SU-DHL-6 (cell line): ENCODE data around the gene SETD9.

Experiments
- H2AFZ ChIP-seq: fragments of 200-600 bp; sonication (generic); 2 replicates; pipeline ENCODE4 v1.6.1; 2014; ENCODE audit warnings: low read depth, mild to moderate bottlenecking, moderate library complexity, mixed read lengths, antibody characterized with exemption, low read length; ENCODE audit not compliant: severe bottlenecking
- H3F3A ChIP-seq: fragments of 200-600 bp; shearing (Covaris generic); 2 replicates; pipeline ENCODE4 v1.6.0; 2016; ENCODE audit warnings: antibody characterized with exemption, mild to moderate bottlenecking; ENCODE audit not compliant: insufficient read depth
- H3K27ac ChIP-seq: fragments of 200-600 bp; sonication (generic); 2 replicates; pipeline ENCODE4 v1.5.1; 2016; ENCODE audit warnings: low read depth, mild to moderate bottlenecking, low read length, moderate library complexity, mixed read lengths
- H3K27me3 ChIP-seq: fragments of 200-600 bp; sonication (generic), shearing (Covaris generic); 2 replicates; pipeline ENCODE4 v1.6.0; 2014; ENCODE audit warnings: mild to moderate bottlenecking, low read length
- H3K36me3 ChIP-seq: fragments of 200-600 bp; sonication (generic); 2 replicates; pipeline ENCODE4 v1.6.1; 2014; ENCODE audit warnings: mild to moderate bottlenecking, low read length, mixed read lengths
- H3K4me2 ChIP-seq: fragments of 300-600, 200-600 bp; shearing (Covaris generic), sonication (generic); 2 replicates; pipeline ENCODE4 v1.6.0; 2014; ENCODE audit warnings: low read length, low read depth, mild to moderate bottlenecking; ENCODE audit not compliant: poor library complexity, severe bottlenecking
- H3K4me3 ChIP-seq: fragments of 200-600 bp; sonication (generic); 2 replicates; pipeline ENCODE4 v1.5.1; 2014; ENCODE audit warnings: antibody characterized with exemption, low read length, mild to moderate bottlenecking, mixed read lengths; ENCODE audit not compliant: insufficient read depth, poor library complexity, severe bottlenecking
- H3K79me2 ChIP-seq: fragments of 200-600 bp; sonication (generic); 2 replicates; pipeline ENCODE4 v1.6.1; 2014; ENCODE audit warnings: mild to moderate bottlenecking, low read length, moderate library complexity; ENCODE audit not compliant: insufficient read depth
- H3K9ac ChIP-seq: fragments of 200-600 bp; sonication (generic); 2 replicates; pipeline ENCODE4 v1.7.0; 2014; ENCODE audit warnings: mild to moderate bottlenecking, low read length
- H3K9me2 ChIP-seq: fragments of 200-600 bp; sonication (generic); replicated peaks from 2 replicates; pipeline ENCODE4 v1.6.1; 2014; ENCODE audit warnings: low read length; ENCODE audit not compliant: insufficient read depth
- H3K9me3 ChIP-seq: fragments of 200-600 bp; sonication (generic); 2 replicates; pipeline ENCODE4 v1.6.1; 2014; ENCODE audit warnings: low read length, mixed read lengths; ENCODE audit not compliant: insufficient read depth
- H4K20me1 ChIP-seq: fragments of 200-600 bp; sonication (generic); 2 replicates; pipeline ENCODE4 v1.6.1; 2014; ENCODE audit warnings: low read depth, mild to moderate bottlenecking, antibody characterized with exemption, low read length, moderate library complexity, mixed read lengths
- EZH2phosphoT487 ChIP-seq: fragments of 200-600 bp; sonication (generic), shearing (Covaris generic); conservative IDR thresholded peaks from 2 replicates; pipeline ENCODE4 v1.6.1; 2018; ENCODE audit warnings: mild to moderate bottlenecking, antibody characterized with exemption, low read length, moderate library complexity, mixed read lengths
- TF ChIP-seq, protein P1 (sequence below): fragments of 200-600 bp; sonication (generic); IDR thresholded peaks from one replicate; pipeline ENCODE4 v1.5.1; 2017; ENCODE audit warnings: antibody characterized with exemption, mild to moderate bottlenecking, low read length, moderate library complexity; ENCODE audit not compliant: insufficient read depth, poor library complexity, severe bottlenecking

The SETD9 gene

DNA sequence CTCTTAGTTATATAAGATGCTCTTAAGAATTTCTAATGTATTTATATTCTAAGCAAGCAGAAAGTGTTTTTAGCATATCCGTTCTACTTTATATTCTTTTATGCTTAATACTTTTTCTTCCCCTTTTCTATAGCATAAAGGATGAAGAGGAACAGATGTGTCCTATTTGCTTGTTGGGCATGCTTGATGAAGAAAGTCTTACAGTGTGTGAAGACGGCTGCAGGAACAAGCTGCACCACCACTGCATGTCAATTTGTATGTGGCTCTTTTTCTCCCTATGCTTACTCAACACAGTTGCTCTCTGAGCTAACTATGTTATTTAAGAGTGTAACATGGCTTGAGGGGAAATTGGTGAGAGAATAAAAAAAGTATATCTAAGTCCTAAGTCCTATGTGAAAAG is 37.6 kb upstream of the SETD9 start:
- Histone ChIP-seq H3K9me3 (no peaks in the 10 kb centered on the region), H2AFZ (no peak overlapping the region), H3K27me3 (no peaks in the 10 kb centered on the region), H3K9ac (no peak overlapping the region), H3K9me2 (no peaks in the 10 kb centered on the region), H3K4me2 (no peak overlapping the region), H3K36me3 (peaks cover 22% of the 10 kb centered on the region), H4K20me1 (no peaks in the 10 kb centered on the region), H3K27ac (no peak overlapping the region), H3F3A (no peaks in the 10 kb centered on the region), H3K4me3 (no peak overlapping the region), H3K79me2 (no peaks in the 10 kb centered on the region)
- no peak for TF ChIP-seq EZH2phosphoT487
- TF ChIP-seq, protein P1, sequence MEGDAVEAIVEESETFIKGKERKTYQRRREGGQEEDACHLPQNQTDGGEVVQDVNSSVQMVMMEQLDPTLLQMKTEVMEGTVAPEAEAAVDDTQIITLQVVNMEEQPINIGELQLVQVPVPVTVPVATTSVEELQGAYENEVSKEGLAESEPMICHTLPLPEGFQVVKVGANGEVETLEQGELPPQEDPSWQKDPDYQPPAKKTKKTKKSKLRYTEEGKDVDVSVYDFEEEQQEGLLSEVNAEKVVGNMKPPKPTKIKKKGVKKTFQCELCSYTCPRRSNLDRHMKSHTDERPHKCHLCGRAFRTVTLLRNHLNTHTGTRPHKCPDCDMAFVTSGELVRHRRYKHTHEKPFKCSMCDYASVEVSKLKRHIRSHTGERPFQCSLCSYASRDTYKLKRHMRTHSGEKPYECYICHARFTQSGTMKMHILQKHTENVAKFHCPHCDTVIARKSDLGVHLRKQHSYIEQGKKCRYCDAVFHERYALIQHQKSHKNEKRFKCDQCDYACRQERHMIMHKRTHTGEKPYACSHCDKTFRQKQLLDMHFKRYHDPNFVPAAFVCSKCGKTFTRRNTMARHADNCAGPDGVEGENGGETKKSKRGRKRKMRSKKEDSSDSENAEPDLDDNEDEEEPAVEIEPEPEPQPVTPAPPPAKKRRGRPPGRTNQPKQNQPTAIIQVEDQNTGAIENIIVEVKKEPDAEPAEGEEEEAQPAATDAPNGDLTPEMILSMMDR = no peak

DNA sequence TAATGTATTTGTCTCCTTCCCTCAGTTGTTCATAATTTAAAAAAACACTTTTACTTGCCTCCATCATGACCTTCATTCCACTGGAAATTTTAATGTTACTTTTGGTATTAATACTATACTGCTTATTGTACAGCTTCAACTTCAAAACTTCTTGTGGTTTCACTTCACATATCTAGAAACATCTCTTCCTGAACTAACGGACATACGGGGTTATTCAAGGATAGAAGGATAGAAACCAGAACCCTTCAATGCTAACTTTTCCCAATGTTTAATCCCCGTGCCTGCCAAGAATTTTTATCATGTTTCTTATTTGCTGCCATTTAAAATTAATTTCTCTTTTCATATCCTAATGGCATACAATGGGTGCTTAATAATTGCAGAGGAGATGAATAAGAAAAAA is 36.3 kb upstream of the SETD9 start:
- H2AFZ ChIP-seq = no peak overlapping the region
- H3K9me3 ChIP-seq = no peaks in the 10 kb centered on the region
- no peaks in the 10 kb centered on the region for H3K27me3 ChIP-seq
- TF ChIP-seq EZH2phosphoT487 = no peak
- TF ChIP-seq, protein P1 = no peak
- H3F3A ChIP-seq = no peaks in the 10 kb centered on the region
- no peak overlapping the region for H3K4me2 ChIP-seq
- no peak overlapping the region for H3K27ac ChIP-seq
- no peak overlapping the region for H3K4me3 ChIP-seq
- no peaks in the 10 kb centered on the region for H4K20me1 ChIP-seq
- no peaks in the 10 kb centered on the region for H3K9me2 ChIP-seq
- no peak overlapping the region for H3K9ac ChIP-seq
- peaks cover 22% of the 10 kb centered on the region for H3K36me3 ChIP-seq
- no peaks in the 10 kb centered on the region for H3K79me2 ChIP-seq

DNA sequence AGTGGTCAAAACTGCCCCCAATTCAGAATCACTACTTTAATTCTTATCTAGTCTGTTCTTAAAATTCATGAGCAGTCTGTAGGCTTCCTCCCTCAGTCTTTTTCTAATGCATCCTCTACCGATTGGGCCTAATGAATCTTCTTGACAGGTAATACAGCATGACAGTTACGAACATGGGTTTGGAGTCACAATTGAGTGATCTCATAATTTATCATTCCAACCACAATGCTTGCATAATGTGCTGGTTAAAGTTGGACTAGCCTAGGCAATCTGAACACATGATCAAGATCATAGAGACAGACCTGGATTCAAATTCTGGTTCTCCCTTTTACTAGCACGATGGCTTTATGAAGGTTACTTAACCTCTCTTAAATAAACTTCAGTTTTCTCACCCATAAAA is 33.1 kb upstream of the SETD9 start:
- no peaks in the 10 kb centered on the region for H4K20me1 ChIP-seq
- H3K27ac ChIP-seq = no peak overlapping the region
- no peaks in the 10 kb centered on the region for H3K27me3 ChIP-seq
- H3K4me2 ChIP-seq = no peak overlapping the region
- no peak for TF ChIP-seq EZH2phosphoT487
- TF ChIP-seq, protein P1 = no peak
- no peak overlapping the region for H3K4me3 ChIP-seq
- H2AFZ ChIP-seq = no peak overlapping the region
- no peaks in the 10 kb centered on the region for H3K79me2 ChIP-seq
- peaks cover 29% of the 10 kb centered on the region for H3K36me3 ChIP-seq
- no peaks in the 10 kb centered on the region for H3K9me2 ChIP-seq
- no peaks in the 10 kb centered on the region for H3F3A ChIP-seq
- H3K9me3 ChIP-seq = no peaks in the 10 kb centered on the region
- H3K9ac ChIP-seq = no peak overlapping the region
